HL-60 (cell line): ENCODE measurements around the gene AP3D1.
A peak's percentile ranks its signal among the peaks of the same experiment; 100 is the strongest.

Source experiments
- DNase-seq, 2 experiments: peaks; one replicate each; pipeline ENCODE4 v3.0.0-alpha.2; 2010 to 2020; ENCODE audit warnings: low read depth in 1 of 2, low spot score in 1 of 2
- H3K27ac ChIP-seq: fragments of 250-450 bp; sonication (Bioruptor Pico); replicated peaks from 2 replicates; pipeline ENCODE4 v1.5.1; 2020; ENCODE audit warnings: mild to moderate bottlenecking, moderate library complexity
- H3K27me3 ChIP-seq: fragments of 250-450 bp; sonication (Bioruptor Pico); 2 replicates; pipeline ENCODE4 v1.5.1; 2021; ENCODE audit warnings: mild to moderate bottlenecking, moderate library complexity; ENCODE audit not compliant: insufficient read depth, poor library complexity, severe bottlenecking
- H3K4me3 ChIP-seq: replicated peaks from 2 replicates; pipeline ENCODE4 v1.5.1; 2011; ENCODE audit warnings: mild to moderate bottlenecking, control low read depth, low read length; ENCODE audit not compliant: insufficient read depth
- CTCF ChIP-seq: IDR thresholded peaks from one replicate; pipeline ENCODE4 v1.5.1; 2011; ENCODE audit warnings: low read length, control low read depth, inconsistent platforms; ENCODE audit not compliant: insufficient read depth
- GABPA ChIP-seq: IDR thresholded peaks from 2 replicates; pipeline ENCODE4 v1.6.1; 2012; ENCODE audit warnings: low read depth
- POLR2AphosphoS5 ChIP-seq: IDR thresholded peaks from 2 replicates; pipeline ENCODE4 v1.6.1; 2012; ENCODE audit warnings: low read depth
- SPI1 ChIP-seq: IDR thresholded peaks from 2 replicates; pipeline ENCODE4 v1.6.1; 2012; ENCODE audit warnings: low read depth, mild to moderate bottlenecking, borderline replicate concordance
- TF ChIP-seq, protein P1 (sequence below): IDR thresholded peaks from 2 replicates; pipeline ENCODE4 v1.6.1; 2012; ENCODE audit warnings: low read depth; ENCODE audit not compliant: insufficient replicate concordance

Gene AP3D1

GRCh38 chr19:2054763-2055162 is 96.6 kb downstream of the AP3D1 start:
- H3K27ac ChIP-seq, result no peak overlapping the region
- DNase-seq, result no peak
- no peaks in the 10 kb centered on the region for H3K27me3 ChIP-seq
- no peak overlapping the region for H3K4me3 ChIP-seq
- TF ChIP-seq CTCF, result no peak
- TF ChIP-seq, protein P1, sequence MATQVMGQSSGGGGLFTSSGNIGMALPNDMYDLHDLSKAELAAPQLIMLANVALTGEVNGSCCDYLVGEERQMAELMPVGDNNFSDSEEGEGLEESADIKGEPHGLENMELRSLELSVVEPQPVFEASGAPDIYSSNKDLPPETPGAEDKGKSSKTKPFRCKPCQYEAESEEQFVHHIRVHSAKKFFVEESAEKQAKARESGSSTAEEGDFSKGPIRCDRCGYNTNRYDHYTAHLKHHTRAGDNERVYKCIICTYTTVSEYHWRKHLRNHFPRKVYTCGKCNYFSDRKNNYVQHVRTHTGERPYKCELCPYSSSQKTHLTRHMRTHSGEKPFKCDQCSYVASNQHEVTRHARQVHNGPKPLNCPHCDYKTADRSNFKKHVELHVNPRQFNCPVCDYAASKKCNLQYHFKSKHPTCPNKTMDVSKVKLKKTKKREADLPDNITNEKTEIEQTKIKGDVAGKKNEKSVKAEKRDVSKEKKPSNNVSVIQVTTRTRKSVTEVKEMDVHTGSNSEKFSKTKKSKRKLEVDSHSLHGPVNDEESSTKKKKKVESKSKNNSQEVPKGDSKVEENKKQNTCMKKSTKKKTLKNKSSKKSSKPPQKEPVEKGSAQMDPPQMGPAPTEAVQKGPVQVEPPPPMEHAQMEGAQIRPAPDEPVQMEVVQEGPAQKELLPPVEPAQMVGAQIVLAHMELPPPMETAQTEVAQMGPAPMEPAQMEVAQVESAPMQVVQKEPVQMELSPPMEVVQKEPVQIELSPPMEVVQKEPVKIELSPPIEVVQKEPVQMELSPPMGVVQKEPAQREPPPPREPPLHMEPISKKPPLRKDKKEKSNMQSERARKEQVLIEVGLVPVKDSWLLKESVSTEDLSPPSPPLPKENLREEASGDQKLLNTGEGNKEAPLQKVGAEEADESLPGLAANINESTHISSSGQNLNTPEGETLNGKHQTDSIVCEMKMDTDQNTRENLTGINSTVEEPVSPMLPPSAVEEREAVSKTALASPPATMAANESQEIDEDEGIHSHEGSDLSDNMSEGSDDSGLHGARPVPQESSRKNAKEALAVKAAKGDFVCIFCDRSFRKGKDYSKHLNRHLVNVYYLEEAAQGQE, result no peak

GRCh38 chr19:2053601-2054389 is 97.6 kb downstream of the AP3D1 start:
- Histone ChIP-seq H3K4me3 (no peak overlapping the region), H3K27ac (no peak overlapping the region), H3K27me3 (no peaks in the 10 kb centered on the region)
- TF ChIP-seq POLR2AphosphoS5, result no peak
- no peak for TF ChIP-seq GABPA
- no peak for TF ChIP-seq CTCF
- TF ChIP-seq, protein P1, result no peak
- no peak for TF ChIP-seq SPI1
- no peak for DNase-seq

DNA sequence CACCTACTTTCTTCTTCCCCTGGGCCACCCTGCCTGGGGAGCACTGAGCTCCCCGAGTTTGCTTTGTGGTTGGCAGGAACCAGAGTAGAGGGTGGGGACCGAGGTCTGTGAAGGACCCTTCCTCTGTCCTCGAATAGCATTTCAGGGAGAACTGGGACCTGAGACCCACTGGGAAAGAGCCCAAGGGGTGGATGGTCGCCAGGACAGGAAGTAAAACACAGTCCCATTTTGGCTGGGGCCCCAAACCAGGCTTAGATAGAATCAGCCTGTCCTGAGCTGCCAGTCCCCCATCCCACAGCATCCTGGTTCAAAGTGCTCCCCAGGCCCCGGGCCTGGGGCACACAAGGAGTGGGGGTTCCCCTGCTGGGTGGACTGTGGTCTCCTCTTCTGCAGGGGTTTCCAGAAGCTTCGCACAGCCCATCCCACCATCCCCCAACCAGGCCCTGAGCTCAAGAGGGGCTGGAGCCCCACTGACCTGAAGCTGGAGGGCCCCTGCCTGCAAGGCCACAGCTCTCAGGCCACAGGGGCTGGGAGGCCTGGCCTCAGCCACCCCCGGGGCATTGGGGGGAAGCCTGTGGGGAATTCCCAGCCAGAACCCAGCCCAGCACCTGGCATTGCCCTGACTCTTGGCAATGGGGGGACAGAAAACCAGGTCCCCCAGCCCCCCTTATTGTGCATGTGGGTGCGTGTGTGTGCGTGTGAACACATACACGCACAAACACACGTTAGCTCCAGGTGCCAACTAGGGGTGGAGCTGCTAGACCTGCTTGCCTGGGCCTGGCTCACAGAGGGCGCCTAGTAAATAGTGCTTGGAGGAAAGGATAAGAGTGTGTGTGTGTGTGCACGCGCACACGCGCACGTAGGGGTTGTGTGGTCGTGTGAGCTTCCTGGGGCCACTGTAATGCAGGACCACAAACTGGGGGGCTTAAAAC is 99.3 kb downstream of the AP3D1 start:
- no peak for TF ChIP-seq GABPA
- TF ChIP-seq, protein P1, result no peak
- TF ChIP-seq POLR2AphosphoS5, result no peak
- no peak for TF ChIP-seq CTCF
- no peak for TF ChIP-seq SPI1
- Histone ChIP-seq H3K27me3 (no peaks in the 10 kb centered on the region), H3K4me3 (no peak overlapping the region), H3K27ac (peak overlapping the region; percentile 74)
- no peak for DNase-seq
